ENCODE measurements around the gene ETV1.

DNA sequence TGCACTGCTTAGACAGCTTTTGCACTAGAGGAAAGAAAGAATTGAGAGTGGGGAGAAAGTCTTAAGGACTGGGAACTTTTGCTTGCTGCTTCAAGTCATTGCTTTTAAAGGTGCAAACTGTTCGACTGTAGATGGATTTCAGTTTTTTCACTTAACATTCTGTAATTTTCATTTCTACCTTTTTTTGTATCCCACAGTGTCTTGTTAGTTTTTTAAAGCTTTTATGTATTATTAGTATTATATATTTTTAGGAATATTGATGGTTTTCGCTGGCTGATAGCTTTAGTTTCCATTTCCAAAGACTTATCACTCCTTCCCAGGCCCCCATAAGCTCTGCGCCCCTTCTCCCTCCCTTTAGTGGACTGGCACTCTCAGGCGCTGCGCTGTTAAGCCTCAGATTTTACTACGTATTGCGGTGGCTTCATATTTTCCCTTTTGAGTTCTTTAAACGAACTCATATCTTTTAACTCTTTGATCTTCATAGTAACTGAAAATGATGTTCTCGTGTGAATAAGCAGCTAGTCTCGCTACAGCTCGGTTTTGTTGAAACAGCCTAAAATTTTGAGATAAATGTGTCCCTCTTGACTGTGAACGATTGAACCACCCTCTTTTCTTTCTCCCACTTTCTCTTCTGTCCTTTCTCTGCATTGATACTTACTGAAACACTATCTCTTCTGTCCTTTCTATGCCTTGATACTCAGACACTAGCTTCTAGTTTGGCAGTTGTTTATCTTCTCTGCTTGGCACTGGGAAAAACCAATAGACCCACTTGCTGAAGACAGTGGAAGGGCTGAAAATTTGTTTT, 2.5 kb upstream of the ETV1 start:
- TF ChIP-seq POLR2A (IDR thresholded peaks at IDR 0.05), result no peak
- TF ChIP-seq, protein P1, sequence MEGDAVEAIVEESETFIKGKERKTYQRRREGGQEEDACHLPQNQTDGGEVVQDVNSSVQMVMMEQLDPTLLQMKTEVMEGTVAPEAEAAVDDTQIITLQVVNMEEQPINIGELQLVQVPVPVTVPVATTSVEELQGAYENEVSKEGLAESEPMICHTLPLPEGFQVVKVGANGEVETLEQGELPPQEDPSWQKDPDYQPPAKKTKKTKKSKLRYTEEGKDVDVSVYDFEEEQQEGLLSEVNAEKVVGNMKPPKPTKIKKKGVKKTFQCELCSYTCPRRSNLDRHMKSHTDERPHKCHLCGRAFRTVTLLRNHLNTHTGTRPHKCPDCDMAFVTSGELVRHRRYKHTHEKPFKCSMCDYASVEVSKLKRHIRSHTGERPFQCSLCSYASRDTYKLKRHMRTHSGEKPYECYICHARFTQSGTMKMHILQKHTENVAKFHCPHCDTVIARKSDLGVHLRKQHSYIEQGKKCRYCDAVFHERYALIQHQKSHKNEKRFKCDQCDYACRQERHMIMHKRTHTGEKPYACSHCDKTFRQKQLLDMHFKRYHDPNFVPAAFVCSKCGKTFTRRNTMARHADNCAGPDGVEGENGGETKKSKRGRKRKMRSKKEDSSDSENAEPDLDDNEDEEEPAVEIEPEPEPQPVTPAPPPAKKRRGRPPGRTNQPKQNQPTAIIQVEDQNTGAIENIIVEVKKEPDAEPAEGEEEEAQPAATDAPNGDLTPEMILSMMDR (IDR thresholded peaks at IDR 0.05), result no peak

Data from breast epithelium (tissue), 3 donors.